ENCODE data around the gene GPN1. TPM values are rescaled to one million over a fixed set of nuclear protein-coding genes. Genes with fewer than 3 reads are reported as not detected.

Gene GPN1
- total RNA-seq, 1 experiment from 2014 or later, result 48.5 TPM

DNA sequence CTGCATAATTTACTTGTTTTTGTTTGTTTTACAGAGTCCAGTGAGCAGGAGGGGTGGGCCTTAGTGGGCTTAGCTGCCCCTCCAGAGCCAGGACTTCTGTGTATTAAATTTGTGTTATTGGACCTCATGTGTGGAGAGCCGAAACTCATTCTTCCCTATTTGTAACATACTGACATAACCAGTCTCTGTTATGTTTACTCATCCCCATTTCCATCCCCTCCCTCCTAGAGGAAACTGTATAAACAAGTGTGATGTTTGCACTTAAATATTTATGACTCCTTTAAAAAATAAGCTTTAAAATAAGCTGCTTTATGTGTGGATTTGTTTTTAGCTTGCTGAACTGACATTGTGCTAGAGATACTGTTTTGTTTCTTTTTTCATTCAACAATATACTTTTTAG is 32.2 kb upstream of the GPN1 start:
- Histone ChIP-seq H3K56ac (ENCODE audit: insufficient read length, low read depth, low read length) (no peak overlapping the region), H3K14ac (ENCODE audit: insufficient read depth, low read length) (no peak overlapping the region), H3K27ac (ENCODE audit: insufficient read length, low read depth, low read length) (no peak overlapping the region), H3K23me2 (ENCODE audit: insufficient read length, low read depth, low read length, poor library complexity, severe bottlenecking) (no peaks in the 10 kb centered on the region), H3K79me2 (ENCODE audit: insufficient read depth, low read length) (peaks cover 22% of the 10 kb centered on the region; the same call in 1 of the 2 replicates), H3K4me2 (ENCODE audit: insufficient read depth, insufficient read length, low read length) (no peak overlapping the region), H3K18ac (ENCODE audit: insufficient read length, low read depth, low read length) (no peak overlapping the region), H2BK12ac (ENCODE audit: insufficient read length, low read depth, low read length) (no peak overlapping the region), H3K79me1 (ENCODE audit: insufficient read depth, low read depth, low read length, poor library complexity, severe bottlenecking) (peaks cover 5% of the 10 kb centered on the region), H3K9me3 (ENCODE audit: control insufficient read depth, low read depth, low read length) (peaks cover 9% of the 10 kb centered on the region), H2AK5ac (ENCODE audit: insufficient read length, low read length) (no peak overlapping the region), H4K91ac (ENCODE audit: insufficient read length, low read depth, low read length) (no peak overlapping the region), H3T11ph (ENCODE audit: low read length) (no peak overlapping the region), H4K5ac (ENCODE audit: insufficient read length, low read depth, low read length) (no peak overlapping the region), H3K4me1 (ENCODE audit: insufficient read depth, low read length) (no peaks in the 10 kb centered on the region), H2AFZ (ENCODE audit: low read length) (no peak overlapping the region), H2BK120ac (ENCODE audit: low read depth, low read length, poor library complexity, severe bottlenecking) (no peak overlapping the region), H3K27me3 (ENCODE audit: insufficient read depth, low read length) (no peaks in the 10 kb centered on the region), H3K9ac (ENCODE audit: extremely low read depth, insufficient read length, low read length) (no peak overlapping the region), H4K8ac (replicated peaks; ENCODE audit: insufficient read length, low read depth, low read length) (no peak overlapping the region), H4K20me1 (ENCODE audit: control insufficient read depth, insufficient read depth, insufficient read length) (no peaks in the 10 kb centered on the region), H2BK5ac (ENCODE audit: insufficient read length, low read length) (no peak overlapping the region), H2BK20ac (ENCODE audit: low read depth, low read length, poor library complexity, severe bottlenecking) (no peak overlapping the region), H3K4ac (ENCODE audit: low read depth, low read length) (no peak overlapping the region), H3K23ac (ENCODE audit: insufficient read length, low read depth, low read length) (no peak overlapping the region), H2BK15ac (ENCODE audit: low read depth, low read length) (no peak overlapping the region)
- WGBS (ENCODE audit: extremely low coverage, insufficient read length, low lambda C conversion rate), result no CpG with 5 or more reads among the region's 1 CpG
- Mint-ChIP-seq H3K4me1 (no peaks in the 10 kb centered on the region), H3K9me3 (peaks cover 35 to 37% of the 10 kb centered on the region in 2 experiments), H3K36me3 (ENCODE audit: insufficient read depth in 1 of 3, low read depth in 3 of 3) (peaks cover 34 to 66% (median 54%) of the 10 kb centered on the region in 3 experiments), H3K27me3 (ENCODE audit: low read depth) (no peaks in the 10 kb centered on the region; the same call in 1 of the 2 replicates), H3K27ac (no peak overlapping the region), H3K4me3 (no peak overlapping the region)
- TF ChIP-seq, protein P1, sequence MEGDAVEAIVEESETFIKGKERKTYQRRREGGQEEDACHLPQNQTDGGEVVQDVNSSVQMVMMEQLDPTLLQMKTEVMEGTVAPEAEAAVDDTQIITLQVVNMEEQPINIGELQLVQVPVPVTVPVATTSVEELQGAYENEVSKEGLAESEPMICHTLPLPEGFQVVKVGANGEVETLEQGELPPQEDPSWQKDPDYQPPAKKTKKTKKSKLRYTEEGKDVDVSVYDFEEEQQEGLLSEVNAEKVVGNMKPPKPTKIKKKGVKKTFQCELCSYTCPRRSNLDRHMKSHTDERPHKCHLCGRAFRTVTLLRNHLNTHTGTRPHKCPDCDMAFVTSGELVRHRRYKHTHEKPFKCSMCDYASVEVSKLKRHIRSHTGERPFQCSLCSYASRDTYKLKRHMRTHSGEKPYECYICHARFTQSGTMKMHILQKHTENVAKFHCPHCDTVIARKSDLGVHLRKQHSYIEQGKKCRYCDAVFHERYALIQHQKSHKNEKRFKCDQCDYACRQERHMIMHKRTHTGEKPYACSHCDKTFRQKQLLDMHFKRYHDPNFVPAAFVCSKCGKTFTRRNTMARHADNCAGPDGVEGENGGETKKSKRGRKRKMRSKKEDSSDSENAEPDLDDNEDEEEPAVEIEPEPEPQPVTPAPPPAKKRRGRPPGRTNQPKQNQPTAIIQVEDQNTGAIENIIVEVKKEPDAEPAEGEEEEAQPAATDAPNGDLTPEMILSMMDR (conservative IDR thresholded peaks at IDR 0.05), result no peak
- DNase-seq, result no peak
